Stimulated activated CD4-positive, alpha-beta T cell treated with anti-CD3 and anti-CD28 coated beads, TNF-alpha, amount 100 ng/mL, for 24 hours (primary cell): Measurements from ENCODE around the gene ANKLE2.

Experiments
- DNase-seq, 3 experiments: peaks; one replicate each; pipeline ENCODE4 v3.0.0-alpha.2; 2020; ENCODE audit warnings: low read depth in 3 of 3

The ANKLE2 gene

GRCh38 chr12:132687211-132688164 lies 74.1 kb downstream of the ANKLE2 start, which contains the start of the genes POLE and PXMP2:
Gene POLE (minus strand): TSS chr12:132687342. CDS start chr12:132687315, 27 bp downstream.
Gene PXMP2 (plus strand): TSS chr12:132687587. CDS start chr12:132687671, 84 bp downstream.
- DNase-seq: peak; percentile 89 to 95 (median 93)

GRCh38 chr12:132686825-132687210 lies 74.8 kb downstream of the ANKLE2 start:
- no peak for DNase-seq

DNA sequence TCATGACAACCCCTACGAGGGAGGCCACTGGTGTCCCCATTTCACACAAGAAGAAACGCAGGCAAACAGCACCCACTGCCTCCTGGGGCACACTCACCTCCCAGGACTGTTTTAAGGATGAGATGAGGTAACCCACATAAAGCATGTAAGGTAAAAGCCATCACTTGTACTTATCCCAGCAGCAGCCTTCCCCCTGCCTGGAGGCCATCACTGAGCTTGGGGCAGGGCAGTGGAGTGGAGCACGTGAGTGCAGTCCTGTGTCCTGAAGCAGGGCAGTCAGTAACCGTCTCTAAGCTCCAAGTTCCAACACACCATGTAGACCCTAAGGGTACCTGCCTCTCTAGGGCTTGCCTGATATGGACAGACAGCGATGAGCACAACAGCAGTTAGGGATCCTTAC lies 76.2 kb downstream of the ANKLE2 start:
- DNase-seq: no peak

GRCh38 chr12:132677492-132677891 lies 84.1 kb downstream of the ANKLE2 start:
- DNase-seq: no peak

GRCh38 chr12:132675757-132676432 lies 85.7 kb downstream of the ANKLE2 start:
- DNase-seq: no peak
